Measurements from ENCODE around the gene TTC3.

- TF ChIP-seq, protein P1, sequence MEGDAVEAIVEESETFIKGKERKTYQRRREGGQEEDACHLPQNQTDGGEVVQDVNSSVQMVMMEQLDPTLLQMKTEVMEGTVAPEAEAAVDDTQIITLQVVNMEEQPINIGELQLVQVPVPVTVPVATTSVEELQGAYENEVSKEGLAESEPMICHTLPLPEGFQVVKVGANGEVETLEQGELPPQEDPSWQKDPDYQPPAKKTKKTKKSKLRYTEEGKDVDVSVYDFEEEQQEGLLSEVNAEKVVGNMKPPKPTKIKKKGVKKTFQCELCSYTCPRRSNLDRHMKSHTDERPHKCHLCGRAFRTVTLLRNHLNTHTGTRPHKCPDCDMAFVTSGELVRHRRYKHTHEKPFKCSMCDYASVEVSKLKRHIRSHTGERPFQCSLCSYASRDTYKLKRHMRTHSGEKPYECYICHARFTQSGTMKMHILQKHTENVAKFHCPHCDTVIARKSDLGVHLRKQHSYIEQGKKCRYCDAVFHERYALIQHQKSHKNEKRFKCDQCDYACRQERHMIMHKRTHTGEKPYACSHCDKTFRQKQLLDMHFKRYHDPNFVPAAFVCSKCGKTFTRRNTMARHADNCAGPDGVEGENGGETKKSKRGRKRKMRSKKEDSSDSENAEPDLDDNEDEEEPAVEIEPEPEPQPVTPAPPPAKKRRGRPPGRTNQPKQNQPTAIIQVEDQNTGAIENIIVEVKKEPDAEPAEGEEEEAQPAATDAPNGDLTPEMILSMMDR (IDR thresholded peaks at IDR 0.05; ENCODE audit: insufficient read depth, low read depth, low read length): no peak
- TF ChIP-seq EZH2 (IDR thresholded peaks at IDR 0.05; ENCODE audit: insufficient read depth, low read length): no peak
These were observed 17.7 kb upstream of the TTC3 start for GRCh38 chr21:37055271-37055855.
